Right renal pelvis (tissue), 4 donors: ENCODE data around the gene ETV3. TPM values are rescaled to one million over a fixed set of nuclear protein-coding genes. Genes with fewer than 3 reads are reported as not detected.

Experiments
- polyA plus RNA-seq, 4 donors: library from polyadenylated mRNA; unstranded; fragments of 120-200 nt; gene quantifications; one replicate each; pipeline ENCODE4 v1.2.1, GENCODE V29; 2013; ENCODE audit not compliant: insufficient read length in 4 of 4

The ETV3 gene
- polyA plus RNA-seq, 4 donors: 23.7 to 29.1 (median 28.8) TPM

Other genes with a start within 250 kb of the ETV3 start
- 10 to 100 TPM; 21.4 to 22.6 (median 21.9) TPM for gene PEAR1, start 244.7 kb downstream of the ETV3 start, polyA plus RNA-seq
- gene LRRC71, start 217.8 kb downstream of the ETV3 start, polyA plus RNA-seq: under 1 TPM; 0.22 to 0.66 (median 0.33) TPM
- gene ARHGEF11, start 92.7 kb downstream of the ETV3 start, polyA plus RNA-seq: 10 to 100 TPM; 29.8 to 33.9 (median 32.6) TPM
- gene ETV3L, start 38.6 kb downstream of the ETV3 start, polyA plus RNA-seq: under 1 TPM in 2 of 4 donors, not detected in 2; 0.03 to 0.08 TPM